SW 1271 (cell line): ENCODE measurements around the gene DOK7.

Experiments
- DNase-seq, 2 experiments: peaks; one replicate each; lab custom pipeline; 2025; lab: John Stamatoyannopoulos, UW

The DOK7 gene

DNA sequence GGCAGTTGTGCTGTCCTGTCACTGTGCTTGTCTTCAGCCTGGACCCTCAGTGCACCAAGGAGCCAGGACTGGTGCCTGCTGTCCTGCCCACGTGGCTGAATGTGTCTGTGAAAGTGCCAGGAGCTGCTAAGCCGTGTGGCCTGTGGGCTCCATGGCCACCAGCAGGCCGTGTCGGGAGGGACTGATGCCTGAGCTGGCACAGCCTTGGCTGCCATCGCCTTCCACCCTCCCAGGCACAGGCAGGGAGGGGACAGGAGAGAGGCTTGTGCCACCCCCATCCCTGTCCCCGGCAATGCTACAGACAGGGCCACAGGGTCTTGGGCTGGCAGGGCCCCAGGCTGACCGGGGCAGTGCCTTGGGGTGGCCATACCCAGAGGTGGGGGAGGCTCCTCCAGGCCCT lies 24.8 kb downstream of the DOK7 start:
- DNase-seq: no peak

DNA sequence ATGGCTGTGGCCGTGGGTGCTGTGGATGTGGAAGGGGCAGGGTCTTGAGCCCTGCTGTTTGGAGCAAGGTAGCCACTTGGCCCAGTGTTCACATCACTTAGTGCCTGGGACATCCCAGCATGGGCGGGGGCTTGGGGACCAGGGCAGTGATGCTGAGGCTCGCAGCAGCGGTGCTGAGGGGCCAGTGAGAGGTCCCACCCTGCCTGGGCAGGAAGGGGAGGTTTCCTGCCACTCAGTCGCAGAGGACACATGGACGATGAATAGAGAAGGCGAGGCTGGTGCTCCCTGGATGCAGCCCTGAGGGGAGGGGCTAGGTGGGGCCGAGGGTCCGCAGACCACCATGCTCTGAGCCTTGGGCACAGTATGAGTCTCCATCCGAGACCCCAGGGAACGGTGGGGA lies 25.7 kb downstream of the DOK7 start:
- no peak for DNase-seq

DNA sequence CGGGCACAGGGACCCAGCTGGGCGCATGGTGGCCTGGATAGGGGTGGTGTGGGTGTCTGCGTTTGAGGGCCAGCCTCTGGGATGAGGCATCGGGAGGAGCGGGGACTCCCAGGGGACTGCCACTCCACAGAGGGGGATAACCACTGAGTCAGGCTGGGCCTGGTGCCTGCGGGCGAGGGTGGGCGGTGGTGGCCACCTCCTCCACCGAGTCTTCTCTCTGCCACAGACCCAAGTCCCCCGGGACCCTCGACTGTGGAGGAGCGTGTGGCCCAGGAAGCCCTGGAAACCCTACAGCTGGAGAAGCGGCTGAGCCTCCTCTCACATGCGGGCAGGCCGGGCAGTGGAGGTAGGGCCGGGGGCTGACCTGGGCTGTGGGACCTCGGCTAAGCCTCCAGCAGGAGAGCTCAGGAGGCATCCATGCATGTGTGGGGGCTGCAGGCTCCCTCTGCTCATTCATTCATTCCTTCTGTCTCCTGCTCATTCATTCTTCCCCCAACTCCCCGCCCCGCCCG lies 26.4 kb downstream of the DOK7 start:
- no peak for DNase-seq

DNA sequence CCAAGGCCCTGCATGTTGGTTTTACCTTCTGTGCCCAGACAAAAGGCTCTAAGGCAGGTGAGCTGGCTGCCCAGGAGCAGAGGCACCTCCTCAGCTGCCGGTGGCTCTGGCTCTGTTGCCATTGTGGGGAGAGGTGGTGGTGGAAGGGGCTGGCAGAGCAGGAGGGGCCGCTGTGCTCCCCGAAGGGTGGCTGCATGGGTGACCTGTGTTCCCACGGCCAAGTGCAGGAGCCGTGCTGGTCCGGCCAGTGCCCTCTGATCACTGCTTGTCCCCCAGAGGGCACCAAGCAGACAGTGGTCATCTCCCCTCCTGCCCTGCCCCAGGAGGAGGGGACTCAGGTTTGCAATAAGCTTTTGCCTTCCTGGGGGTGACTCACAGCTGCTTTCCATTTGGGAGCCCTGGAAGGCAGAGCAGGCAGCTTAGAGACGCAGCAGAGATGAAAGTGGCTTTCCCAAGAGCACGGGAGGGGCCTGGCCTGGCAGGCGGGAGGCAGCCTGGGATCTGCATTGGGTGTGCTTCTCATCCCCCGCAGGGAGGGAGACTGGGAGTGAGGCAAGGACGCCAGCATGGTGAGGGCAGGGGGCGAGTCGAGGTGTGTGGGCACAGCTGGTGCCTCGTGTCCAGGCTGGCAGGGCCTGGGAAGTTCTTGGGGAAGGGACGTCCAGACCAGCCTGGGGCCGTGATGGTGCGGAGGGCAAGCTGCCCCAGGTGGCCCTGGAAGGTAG lies 28.7 kb downstream of the DOK7 start:
- no peak for DNase-seq

DNA sequence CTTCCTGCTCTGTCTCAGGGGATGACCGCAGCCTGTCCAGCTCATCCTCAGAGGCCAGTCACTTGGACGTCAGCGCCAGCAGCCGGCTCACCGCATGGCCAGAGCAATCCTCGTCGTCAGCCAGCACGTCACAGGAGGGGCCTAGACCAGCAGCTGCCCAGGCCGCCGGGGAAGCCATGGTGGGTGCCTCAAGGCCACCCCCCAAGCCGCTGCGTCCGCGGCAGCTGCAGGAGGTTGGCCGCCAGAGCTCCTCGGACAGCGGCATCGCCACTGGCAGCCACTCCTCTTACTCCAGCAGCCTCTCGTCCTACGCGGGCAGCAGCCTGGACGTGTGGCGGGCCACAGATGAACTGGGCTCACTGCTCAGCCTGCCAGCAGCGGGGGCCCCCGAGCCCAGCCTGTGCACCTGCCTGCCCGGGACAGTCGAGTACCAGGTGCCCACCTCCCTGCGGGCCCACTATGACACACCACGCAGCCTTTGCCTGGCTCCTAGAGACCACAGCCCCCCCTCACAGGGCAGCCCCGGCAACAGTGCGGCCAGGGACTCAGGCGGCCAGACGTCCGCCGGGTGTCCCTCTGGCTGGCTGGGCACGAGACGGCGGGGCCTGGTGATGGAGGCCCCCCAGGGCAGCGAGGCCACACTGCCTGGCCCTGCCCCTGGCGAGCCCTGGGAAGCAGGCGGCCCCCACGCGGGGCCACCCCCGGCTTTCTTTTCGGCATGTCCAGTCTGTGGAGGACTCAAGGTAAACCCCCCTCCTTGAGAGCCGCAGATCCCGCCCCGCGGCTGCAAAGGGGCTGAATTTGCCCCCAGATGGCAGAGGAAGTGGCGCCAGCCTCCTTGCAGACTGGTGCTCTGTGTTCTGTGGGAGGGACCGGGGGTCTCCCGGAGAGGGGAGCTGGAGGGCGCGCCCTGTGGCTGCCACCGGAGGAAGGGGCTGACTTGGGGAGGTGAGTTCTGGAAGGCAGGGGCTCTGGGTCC lies 29.9 kb downstream of the DOK7 start:
- DNase-seq: no peak

DNA sequence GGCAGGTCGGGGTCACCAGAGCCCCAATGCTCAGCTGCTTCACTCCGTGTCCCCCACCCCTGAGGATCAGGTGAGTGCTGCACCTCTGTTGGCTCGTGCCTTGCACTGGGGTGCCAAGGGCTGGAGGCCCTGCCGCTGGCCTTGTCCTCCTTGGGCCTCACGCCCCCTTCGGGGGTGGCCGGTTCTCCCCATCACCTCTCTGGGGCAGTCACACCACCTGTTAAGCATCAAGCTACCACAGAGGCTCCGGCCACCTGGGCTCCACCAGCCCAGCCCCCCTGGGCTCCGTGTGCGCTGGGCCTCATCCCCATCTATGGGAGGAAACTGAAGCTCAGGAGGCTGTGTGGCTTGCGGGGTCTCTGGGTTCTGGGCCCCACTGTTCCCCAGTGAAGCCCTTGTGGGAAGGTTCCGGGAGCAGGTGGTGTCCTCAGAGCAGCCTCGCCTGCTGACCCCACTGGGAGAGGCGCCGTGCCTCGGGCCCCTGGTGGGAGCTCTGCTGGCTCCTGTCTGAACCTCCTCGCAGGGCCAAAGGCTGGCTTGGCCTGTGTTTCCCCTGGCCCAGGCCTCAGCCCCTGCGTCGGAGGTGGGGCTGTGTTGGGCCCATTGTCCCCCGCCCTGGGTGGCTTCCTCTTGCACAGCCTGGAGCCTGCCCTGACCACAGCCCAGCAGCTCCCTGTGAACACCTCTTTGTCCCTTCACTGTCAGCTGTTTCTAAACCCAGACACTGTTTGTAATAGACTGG lies 30.8 kb downstream of the DOK7 start:
- DNase-seq: no peak

DNA sequence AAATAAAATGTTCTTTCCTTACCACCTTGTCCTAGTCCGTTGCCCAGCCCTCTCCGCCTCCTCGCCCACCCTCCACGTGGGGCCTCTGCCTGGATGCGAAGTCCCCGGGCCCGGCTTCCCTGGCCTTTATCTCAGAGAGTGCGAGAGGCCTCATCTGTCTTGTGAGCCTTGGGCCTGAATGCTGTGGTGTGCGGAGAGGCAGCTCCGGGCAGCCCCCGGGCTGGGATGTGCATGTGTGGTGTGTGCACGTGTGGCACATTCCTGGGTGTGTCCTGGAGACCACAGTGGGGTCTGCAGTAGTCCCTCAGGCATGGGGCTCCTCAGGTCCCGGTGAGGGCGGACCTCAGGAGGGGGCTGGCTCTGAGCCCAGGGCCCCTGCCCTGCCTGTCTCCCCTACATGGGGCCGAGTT lies 31.4 kb downstream of the DOK7 start:
- no peak for DNase-seq

DNA sequence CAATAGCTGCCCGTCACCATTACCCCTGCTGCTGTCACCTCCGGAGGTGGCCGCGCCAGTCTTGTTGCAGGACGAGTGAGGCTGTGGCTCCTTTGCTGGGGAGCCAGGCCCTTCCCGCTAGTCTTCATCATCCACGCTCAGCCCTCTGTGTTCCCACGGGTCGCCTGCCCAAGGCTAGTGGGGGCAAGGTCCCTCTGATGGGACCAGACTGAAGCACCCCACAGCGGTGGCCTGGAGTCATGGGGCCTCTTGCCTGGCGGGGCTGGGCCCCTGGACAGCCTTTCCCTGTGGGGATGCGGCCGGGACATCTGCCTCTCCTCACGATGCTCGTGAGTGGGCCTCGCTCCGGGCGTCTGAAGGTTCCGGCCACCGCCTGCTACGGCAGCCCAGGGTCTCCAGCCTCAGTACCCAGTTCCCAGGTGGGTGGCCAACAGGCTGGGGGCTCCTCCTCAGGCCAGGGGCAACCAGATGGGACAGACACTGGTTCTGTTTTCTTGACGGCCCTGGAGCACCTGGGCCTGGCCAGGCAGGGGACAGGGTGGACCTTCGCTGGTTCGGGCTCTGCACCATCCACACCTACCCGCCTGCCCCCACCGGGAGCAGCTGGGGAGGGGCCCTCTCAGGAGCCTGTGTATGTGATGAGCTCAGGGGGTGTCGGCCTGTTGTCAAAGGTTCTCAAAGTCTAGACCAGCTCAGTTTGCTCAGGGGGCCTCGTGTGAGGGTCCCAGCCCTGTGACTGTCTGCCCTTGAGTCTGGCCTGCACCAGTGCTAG lies 32.3 kb downstream of the DOK7 start:
- DNase-seq: no peak

DNA sequence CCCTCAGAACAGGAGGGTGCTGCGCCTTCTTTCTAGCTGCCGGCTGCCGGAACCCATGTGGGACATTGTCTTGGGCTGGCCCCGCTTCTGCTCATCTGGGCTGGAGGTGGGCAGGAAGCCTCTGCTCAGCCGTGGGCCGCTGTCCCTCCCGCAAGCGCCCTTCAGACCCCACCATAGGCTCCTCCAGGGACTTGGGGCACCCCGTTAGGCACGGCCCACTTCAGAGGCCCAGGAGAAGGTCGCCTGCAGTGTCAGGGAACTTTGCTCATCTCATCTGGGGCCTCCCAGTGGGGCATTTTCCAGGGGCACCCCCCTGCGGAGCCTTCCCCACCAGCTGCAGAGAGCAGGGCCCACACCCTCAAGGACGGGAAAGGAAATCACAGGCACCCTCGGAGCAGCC lies 32.9 kb downstream of the DOK7 start:
- no peak for DNase-seq

DNA sequence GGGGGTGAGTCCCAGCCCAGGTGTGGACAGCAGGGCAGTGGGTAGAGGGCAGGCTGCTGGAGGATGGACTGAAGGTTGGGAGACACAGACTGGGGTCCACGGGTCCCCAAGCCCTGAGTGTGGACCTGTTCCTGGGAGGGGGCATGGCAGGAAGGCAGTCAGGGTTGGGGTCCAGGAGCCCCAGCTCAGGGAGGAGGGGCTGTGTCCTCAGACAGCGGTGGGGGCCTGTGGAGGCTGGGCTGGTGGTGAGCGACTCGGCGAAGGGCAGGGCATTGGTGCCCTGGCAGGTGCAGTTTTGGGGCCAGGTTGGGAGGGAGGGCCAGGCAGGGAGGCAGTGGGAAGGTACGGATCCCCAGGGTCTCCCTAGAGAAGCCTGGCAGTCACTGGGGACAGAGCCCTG lies 34.0 kb downstream of the DOK7 start:
- DNase-seq: no peak

DNA sequence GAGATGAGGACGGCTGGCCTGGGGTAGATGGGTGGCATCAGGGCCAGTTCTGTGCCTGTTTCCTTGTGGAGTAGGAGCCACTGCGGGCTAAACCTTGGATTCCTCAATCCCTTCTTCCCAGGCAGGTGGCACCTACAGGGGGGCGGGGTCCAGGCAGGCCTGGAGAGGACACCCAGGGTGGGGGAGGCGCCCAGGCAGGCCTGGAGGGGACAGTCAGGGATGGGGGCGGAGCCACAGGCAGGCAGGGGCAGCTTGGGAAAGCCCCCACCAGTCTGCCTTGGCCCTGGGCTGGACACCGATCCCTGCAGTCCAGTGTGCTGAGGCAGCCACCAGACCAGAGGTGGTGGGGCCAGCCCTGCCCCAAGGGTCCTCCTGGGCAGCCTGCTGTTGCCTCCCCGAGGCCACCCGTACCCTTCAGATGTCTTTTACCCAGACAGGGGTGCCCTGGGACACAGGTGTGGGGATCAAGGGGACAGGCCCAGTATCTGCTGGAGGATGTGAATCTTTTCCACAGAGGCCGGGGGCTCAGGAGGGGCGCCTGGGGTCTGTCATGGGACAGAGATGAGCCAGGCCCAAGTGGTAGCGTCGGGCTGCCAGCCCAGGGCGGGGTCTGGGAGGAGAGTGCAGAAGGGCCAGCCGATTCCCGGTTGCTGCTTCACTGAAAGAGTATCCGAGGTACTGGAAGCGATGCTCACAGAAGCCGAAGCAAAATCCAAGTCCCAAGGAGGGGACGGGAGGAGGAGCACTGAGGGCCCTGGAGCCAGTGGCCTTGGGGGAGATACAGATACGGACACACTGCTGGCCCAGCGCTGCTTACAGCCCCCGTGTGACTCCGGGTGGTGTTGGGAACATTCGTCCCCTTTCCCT lies 34.6 kb downstream of the DOK7 start:
- DNase-seq: no peak

DNA sequence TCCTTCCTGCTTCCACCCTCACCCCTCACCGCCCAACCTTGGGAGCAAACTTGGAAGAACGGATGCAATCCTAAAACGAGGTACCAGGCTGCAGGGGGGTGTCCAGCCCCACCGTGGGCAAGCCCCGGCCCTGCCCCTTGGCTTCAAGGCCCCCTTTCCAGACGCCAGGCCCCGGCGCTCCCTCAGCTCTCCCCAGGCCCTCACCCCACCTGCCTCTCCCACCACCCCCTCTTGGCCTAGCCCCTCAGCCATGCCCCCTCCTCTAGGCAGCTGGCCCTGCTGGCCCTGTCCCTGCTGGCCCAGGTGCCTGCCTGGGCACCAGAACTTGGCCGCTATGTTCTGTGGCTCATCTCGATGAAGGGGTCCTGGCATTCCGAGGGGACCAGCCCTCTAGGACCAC lies 35.3 kb downstream of the DOK7 start:
- DNase-seq: no peak

DNA sequence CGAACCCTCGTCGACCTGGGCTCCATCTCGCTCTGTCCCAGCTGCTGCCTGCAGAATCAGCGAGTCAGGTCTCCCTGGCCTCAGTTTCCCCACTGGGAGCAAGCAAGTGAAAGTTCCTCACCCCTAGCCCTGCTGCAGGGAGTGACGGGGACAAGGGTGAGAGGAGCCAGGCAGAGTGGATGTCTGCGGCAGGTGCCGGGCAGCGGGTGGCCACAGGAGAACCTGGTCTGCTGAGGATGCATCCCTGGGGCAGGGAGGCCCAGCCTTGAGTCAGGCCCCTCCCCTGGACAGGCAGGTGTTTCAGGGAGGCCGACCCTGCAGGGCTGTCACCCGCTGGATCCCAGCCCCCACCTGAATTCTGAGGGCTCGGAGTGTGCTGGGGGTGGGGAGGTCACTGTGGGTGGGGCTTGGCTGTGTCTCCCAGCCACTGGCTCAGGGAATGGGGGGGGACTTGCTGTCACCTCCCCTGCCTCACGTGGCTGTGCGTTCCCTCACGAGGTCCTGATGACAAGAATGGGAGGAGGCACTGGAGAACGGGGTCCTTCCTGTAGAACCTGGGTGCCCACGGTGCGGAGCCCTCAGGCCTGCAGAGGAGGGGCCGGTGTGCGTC lies 35.9 kb downstream of the DOK7 start:
- DNase-seq: no peak

DNA sequence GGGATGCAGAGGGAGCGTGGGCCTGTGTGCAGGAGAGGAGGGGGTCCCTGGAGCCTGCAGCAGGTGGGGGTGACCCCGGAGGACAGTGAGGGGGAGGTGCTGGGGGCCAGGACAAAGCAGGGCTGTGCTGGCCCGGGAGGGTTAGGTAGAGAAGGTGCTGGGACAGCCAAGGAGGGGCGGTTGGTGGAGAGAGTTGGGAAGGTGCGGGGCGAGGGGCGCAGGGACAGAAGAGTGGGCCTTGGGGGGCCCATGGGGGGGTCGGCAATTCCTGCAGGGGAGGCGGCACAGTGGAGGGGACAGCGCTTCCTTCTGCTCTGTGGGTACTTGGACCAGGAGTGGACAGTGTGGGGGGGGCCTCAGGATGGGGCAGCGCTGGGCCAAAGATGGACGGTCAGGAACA lies 36.6 kb downstream of the DOK7 start:
- no peak for DNase-seq

DNA sequence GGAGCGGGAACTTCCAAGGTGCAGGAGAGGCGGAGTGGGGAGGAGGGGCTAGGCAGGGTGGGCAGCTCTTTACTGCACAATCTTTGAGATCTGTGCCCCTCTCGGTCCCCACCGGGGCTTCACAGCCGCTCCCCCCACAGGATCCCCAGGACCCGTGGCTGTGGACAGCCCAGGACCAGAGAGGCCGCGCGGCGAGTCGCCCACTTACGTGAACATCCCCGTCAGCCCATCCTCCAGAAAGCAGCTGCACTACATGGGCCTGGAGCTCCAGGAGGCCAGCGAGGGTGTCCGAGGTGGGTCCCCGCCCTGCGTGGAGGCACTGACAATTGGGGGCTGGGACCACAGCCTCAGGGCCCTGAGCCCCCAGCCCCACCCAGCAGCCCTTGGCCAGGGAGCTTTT lies 37.0 kb downstream of the DOK7 start:
- DNase-seq: no peak

DNA sequence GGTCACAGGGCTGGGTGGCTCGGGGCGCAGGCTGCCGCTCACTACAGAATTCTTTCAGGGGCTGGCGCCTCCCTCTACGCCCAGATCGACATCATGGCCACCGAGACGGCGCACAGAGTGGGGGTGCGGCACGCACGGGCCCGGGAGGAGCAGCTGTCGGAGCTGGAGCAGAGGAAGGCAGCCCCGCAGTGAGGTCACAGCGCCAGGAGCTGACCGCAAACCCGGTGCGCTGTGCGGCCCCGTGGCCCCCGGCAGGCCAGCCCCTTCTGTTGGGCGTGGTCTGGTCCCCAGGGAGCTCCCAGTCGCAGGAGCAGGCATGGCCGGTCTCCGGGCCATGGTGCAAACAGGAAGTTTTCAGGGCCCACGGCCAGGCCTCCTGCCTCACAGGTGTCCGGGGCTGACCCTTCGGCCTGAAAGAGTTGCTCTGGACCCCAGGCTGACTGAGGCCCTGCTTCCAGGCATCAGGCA lies 37.6 kb downstream of the DOK7 start:
- no peak for DNase-seq

DNA sequence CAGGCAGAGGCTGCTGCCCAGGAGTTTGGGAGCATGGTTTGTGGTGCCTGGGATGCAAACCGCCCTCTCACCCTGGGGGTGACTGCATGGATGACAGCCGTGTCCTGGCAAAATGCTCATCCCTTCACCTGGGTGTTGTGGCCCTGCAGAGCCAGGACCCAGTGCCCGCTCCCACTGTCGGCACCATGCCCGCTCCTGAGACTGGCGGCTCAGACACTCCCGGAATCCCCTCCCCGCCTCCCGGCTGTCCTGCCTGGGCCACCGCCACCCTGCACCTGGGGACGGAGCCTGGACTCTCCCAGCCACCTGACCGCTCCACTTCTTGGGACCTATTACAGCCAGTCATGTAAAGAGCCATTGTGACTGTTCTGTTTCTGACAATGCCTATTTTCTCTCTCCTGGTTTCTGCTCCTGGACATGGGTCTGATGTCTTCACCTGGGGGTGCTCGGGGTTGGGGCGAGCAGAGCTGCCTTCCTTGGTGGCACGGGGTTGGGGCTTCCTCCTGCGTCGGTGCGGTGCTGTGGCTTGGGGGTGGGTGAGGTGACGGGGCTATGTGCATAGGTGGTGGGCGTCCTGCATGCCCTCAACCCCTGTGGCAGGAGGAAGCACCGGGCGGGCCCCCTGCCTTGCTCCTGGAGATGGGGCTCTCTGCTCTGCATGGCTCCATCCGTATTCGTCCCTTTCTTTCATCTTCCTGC lies 38.2 kb downstream of the DOK7 start:
- DNase-seq: no peak

DNA sequence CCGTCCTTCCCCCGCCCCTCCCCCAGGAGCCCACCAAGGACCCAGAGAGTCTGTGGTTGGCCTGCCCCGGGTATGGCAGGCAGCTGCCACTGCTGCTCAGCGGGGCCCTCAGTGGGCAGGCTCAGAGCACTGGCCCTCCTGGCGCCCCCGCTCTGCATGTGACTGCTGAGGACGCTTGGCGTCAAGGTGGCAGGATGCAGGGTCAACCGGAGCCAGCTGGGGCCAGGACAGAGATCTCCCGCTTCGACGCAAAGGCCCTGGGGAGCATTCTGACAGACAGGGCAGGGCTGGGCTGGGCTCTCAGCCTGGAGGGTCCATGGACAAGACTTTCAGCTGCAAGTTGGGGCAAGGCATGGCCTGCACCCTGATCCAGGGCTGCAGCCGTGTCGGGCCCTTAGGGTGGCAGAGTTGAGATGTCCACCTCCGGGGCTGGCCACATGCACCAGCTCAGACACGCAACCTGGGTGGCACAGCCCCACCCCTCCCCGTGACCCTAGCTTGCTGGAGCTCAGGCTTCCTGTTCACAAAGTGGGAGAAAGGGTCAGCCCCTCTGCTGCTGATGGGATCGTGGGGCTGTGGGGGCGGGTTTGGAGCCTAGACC lies 38.8 kb downstream of the DOK7 start:
- no peak for DNase-seq
